ENCODE measurements around the gene CHRNG.

CHRNG gene, protein sequence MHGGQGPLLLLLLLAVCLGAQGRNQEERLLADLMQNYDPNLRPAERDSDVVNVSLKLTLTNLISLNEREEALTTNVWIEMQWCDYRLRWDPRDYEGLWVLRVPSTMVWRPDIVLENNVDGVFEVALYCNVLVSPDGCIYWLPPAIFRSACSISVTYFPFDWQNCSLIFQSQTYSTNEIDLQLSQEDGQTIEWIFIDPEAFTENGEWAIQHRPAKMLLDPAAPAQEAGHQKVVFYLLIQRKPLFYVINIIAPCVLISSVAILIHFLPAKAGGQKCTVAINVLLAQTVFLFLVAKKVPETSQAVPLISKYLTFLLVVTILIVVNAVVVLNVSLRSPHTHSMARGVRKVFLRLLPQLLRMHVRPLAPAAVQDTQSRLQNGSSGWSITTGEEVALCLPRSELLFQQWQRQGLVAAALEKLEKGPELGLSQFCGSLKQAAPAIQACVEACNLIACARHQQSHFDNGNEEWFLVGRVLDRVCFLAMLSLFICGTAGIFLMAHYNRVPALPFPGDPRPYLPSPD

DNA sequence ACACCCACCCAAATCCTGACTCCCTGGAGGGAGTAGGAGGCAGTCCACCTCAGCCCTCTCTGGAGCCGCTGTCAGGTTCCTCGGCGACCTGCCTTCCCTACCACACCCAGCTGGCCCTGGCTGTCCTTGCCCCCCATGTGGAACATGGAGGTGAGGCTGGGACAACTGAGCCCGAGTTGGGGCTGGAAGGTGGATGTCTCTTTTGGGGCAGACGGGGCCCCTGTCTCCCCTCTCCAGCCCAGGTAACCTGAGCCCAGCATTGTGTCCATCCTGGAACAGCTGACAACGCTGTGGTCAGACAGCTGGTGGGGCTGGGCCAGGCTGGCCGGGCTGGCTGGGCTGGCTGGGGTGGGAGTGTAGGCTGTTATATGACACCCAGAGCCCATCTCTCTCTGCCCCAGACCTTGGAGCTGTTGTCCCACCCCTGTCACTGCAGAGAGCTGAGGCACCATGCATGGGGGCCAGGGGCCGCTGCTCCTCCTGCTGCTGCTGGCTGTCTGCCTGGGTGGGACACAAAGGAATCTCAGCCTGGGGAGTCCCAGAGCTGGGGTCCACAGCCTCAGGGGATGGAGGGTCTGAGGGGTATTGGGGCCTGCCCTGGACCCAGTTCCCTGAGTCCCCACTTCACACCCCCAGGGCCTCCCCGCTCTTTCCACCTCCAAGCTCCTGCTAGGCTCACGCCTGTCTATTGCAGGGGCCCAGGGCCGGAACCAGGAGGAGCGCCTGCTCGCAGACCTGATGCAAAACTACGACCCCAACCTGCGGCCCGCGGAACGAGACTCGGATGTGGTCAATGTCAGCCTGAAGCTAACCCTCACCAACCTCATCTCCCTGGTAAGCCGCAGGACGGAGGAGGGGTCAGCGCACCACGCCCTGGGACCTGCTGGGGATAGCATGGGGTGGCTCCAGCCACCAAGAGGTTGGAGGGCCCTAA, at the start of gene CHRNG:
TSS of gene CHRNG (plus strand) at position 395 of the 934 bp plus-strand sequence. CDS start at position 451, 56 bp downstream.
- H3K4me3 ChIP-seq (ENCODE audit: low read length) = no peak within 1 kb of the TSS
- no peaks in the 10 kb centered on the region for H3K79me2 ChIP-seq (ENCODE audit: control insufficient read depth, low read length)
- peaks cover 19% of the 10 kb centered on the region for H3K4me1 ChIP-seq (ENCODE audit: control insufficient read depth, low read length)
- H3F3A ChIP-seq (ENCODE audit: control insufficient read depth, insufficient read depth) = no peaks in the 10 kb centered on the region; the same call in 1 of the 2 replicates
- no peaks in the 10 kb centered on the region for H3K27me3 ChIP-seq (ENCODE audit: control insufficient read depth, low read length)
- no peaks in the 10 kb centered on the region for H3K9me3 ChIP-seq (ENCODE audit: control insufficient read depth, insufficient read depth, low read length)
- TF ChIP-seq, protein P1, sequence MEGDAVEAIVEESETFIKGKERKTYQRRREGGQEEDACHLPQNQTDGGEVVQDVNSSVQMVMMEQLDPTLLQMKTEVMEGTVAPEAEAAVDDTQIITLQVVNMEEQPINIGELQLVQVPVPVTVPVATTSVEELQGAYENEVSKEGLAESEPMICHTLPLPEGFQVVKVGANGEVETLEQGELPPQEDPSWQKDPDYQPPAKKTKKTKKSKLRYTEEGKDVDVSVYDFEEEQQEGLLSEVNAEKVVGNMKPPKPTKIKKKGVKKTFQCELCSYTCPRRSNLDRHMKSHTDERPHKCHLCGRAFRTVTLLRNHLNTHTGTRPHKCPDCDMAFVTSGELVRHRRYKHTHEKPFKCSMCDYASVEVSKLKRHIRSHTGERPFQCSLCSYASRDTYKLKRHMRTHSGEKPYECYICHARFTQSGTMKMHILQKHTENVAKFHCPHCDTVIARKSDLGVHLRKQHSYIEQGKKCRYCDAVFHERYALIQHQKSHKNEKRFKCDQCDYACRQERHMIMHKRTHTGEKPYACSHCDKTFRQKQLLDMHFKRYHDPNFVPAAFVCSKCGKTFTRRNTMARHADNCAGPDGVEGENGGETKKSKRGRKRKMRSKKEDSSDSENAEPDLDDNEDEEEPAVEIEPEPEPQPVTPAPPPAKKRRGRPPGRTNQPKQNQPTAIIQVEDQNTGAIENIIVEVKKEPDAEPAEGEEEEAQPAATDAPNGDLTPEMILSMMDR (IDR thresholded peaks at IDR 0.05; ENCODE audit: low read depth, low read length, poor library complexity, severe bottlenecking) = no peak
- TF ChIP-seq EZH2phosphoT487 (IDR thresholded peaks at IDR 0.05; ENCODE audit: borderline replicate concordance, low read length) = no peak
- H4K20me1 ChIP-seq (ENCODE audit: control insufficient read depth, insufficient read depth, low read depth, low read length) = no peaks in the 10 kb centered on the region; the same call in 1 of the 2 replicates
- H3K9me2 ChIP-seq (replicated peaks; ENCODE audit: control insufficient read depth, low read length) = no peaks in the 10 kb centered on the region
- H3K27ac ChIP-seq (ENCODE audit: low read depth, low read length) = no peak within 1 kb of the TSS
- no peak within 1 kb of the TSS for H3K4me2 ChIP-seq (ENCODE audit: low read length)
- no peaks in the 10 kb centered on the region for H3K36me3 ChIP-seq (ENCODE audit: control insufficient read depth, low read length)

DNA sequence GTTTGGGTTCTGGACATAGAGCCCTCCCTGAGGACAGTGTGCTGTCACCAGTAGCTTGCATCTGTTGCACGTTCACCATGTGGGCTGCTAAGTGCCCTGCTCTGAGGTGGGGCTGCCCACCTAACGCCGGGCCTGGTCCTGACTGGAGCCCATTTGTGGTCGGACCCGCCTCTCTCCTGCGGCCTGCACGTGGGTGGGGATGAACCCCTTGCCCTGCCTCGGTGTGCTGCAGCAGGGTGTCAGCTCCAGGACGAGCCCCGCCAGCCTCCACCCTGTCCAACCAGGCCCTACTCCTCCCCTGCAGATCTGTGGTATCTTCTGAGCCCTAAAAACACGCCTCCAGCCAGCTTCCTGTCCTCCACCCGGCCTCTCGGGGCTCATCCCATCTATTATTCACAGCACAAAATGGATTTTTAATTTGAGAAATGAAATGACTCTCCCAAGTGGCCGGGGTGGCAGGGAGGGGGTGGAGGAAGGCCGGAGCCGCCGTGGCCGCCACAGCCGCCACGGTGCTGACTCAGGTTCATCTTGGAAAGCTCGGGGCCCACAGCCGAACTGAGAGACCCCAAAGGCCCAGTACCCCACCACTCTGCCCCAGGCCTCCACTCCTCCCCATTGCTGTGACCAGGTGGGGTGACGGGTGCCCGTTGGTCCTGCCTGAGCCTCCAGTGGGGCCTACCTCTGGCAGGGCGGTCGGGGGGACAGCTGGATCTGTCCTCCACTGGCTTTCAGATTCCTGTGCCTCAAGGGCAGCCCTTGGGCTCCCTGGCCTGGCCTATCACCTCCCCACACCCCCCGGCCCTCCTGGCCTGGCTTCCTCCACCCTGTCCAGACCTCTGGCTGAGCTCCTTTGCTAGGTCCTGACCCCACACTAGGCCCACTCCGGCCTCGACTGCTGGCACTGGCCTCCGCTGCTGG, 49.0 kb upstream of the CHRNG start:
- Histone ChIP-seq H4K20me1 (ENCODE audit: control insufficient read depth, insufficient read depth, low read depth, low read length) (no peaks in the 10 kb centered on the region), H3K4me2 (ENCODE audit: low read length) (no peak overlapping the region), H3K79me2 (ENCODE audit: control insufficient read depth, low read length) (no peaks in the 10 kb centered on the region), H3K27ac (ENCODE audit: low read depth, low read length) (no peak overlapping the region), H3K9me3 (ENCODE audit: control insufficient read depth, insufficient read depth, low read length) (no peaks in the 10 kb centered on the region), H3F3A (ENCODE audit: control insufficient read depth, insufficient read depth) (no peaks in the 10 kb centered on the region), H3K9me2 (replicated peaks; ENCODE audit: control insufficient read depth, low read length) (no peaks in the 10 kb centered on the region), H3K4me1 (ENCODE audit: control insufficient read depth, low read length) (peaks cover 6% of the 10 kb centered on the region), H3K27me3 (ENCODE audit: control insufficient read depth, low read length) (no peaks in the 10 kb centered on the region), H3K36me3 (ENCODE audit: control insufficient read depth, low read length) (no peaks in the 10 kb centered on the region), H3K4me3 (ENCODE audit: low read length) (no peak overlapping the region)
- TF ChIP-seq, protein P1 (IDR thresholded peaks at IDR 0.05; ENCODE audit: low read depth, low read length, poor library complexity, severe bottlenecking) = no peak
- TF ChIP-seq EZH2phosphoT487 (IDR thresholded peaks at IDR 0.05; ENCODE audit: borderline replicate concordance, low read length) = no peak

DNA sequence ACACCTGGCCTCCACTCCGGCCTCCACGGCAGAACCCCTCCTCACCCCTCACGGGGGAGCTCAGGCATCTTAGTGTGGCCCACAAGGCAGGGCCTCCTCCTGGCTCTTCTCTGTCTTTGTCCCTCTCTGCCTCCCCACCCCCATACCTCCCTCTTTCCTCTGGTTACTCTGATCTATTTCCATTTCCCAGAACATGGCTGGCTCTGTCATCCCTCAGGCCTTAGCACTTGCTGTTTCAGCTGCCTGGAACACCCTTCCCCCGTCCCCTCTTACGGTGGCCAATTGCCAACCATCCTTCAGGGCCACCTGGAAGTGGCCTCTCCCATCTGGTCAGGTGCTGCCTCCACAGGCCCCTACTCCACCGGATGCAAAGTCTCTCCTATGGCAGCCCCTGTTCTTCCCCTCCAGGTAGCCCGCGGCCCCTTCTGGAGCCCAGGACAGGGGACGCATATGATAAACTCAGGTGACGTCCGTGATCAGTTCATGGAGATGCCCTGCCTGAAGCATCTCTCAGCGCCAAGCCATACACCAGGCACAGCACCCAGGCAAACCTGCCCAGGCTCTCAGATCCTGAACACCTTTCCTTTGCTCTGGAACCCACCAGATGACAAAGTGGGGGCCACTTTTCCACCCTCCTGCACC, 48.2 kb upstream of the CHRNG start:
- H3K4me3 ChIP-seq (ENCODE audit: low read length) = no peak overlapping the region
- no peaks in the 10 kb centered on the region for H3F3A ChIP-seq (ENCODE audit: control insufficient read depth, insufficient read depth)
- H3K4me1 ChIP-seq (ENCODE audit: control insufficient read depth, low read length) = peaks cover 6% of the 10 kb centered on the region
- H3K79me2 ChIP-seq (ENCODE audit: control insufficient read depth, low read length) = no peaks in the 10 kb centered on the region
- H3K9me2 ChIP-seq (replicated peaks; ENCODE audit: control insufficient read depth, low read length) = no peaks in the 10 kb centered on the region
- H3K36me3 ChIP-seq (ENCODE audit: control insufficient read depth, low read length) = no peaks in the 10 kb centered on the region
- no peaks in the 10 kb centered on the region for H4K20me1 ChIP-seq (ENCODE audit: control insufficient read depth, insufficient read depth, low read depth, low read length)
- no peak overlapping the region for H3K27ac ChIP-seq (ENCODE audit: low read depth, low read length)
- TF ChIP-seq, protein P1 (IDR thresholded peaks at IDR 0.05; ENCODE audit: low read depth, low read length, poor library complexity, severe bottlenecking) = no peak
- TF ChIP-seq EZH2phosphoT487 (IDR thresholded peaks at IDR 0.05; ENCODE audit: borderline replicate concordance, low read length) = no peak
- H3K27me3 ChIP-seq (ENCODE audit: control insufficient read depth, low read length) = no peaks in the 10 kb centered on the region
- H3K9me3 ChIP-seq (ENCODE audit: control insufficient read depth, insufficient read depth, low read length) = no peaks in the 10 kb centered on the region
- no peak overlapping the region for H3K4me2 ChIP-seq (ENCODE audit: low read length)
